GM23338 (cell line): ENCODE measurements around the gene CYTH3.
"Not testable (repeated sequence)": the region's sequence is repeated elsewhere in the genome, so short reads cannot be mapped to it uniquely, and the experiment has no call there.

ENCODE experiments used
- CREB1 ChIP-seq: fragments of 250-450 bp; sonication (Bioruptor Pico); IDR thresholded peaks from 2 replicates; pipeline ENCODE4 v1.5.0; 2020; ENCODE audit warnings: low read depth, mild to moderate bottlenecking, moderate library complexity
- EZH2 ChIP-seq: fragments of 200-600 bp; sonication (generic); IDR thresholded peaks from one replicate; pipeline ENCODE4 v1.8.0; 2017; ENCODE audit warnings: antibody characterized with exemption, mild to moderate bottlenecking, low read depth; ENCODE audit not compliant: unreplicated experiment
- EZH2phosphoT487 ChIP-seq: fragments of 200-600 bp; sonication (generic); IDR thresholded peaks from one replicate; pipeline ENCODE4 v1.8.1; 2018; ENCODE audit warnings: antibody characterized with exemption; ENCODE audit not compliant: unreplicated experiment
- POLR2AphosphoS5 ChIP-seq: IDR thresholded peaks from 2 replicates; pipeline ENCODE4 v1.6.1; 2016; ENCODE audit warnings: antibody characterized with exemption, low read depth
- STAT1 ChIP-seq: IDR thresholded peaks from one replicate; pipeline ENCODE4 v1.6.1; 2016; ENCODE audit warnings: antibody characterized with exemption; ENCODE audit not compliant: unreplicated experiment
- ZNF114 ChIP-seq: fragments of 250-450 bp; sonication (Bioruptor Pico); IDR thresholded peaks from 2 replicates; pipeline ENCODE4 v1.5.0; 2020; ENCODE audit warnings: mild to moderate bottlenecking, moderate library complexity
- TF ChIP-seq, protein P1 (sequence below), 2 experiments: fragments of 200-600 bp in 1 of 2; sonication (generic) in 1 of 2; conservative IDR thresholded peaks; 2 replicates each; pipeline versions ENCODE4 v1.5.1 to v1.6.1; 2016 to 2017; ENCODE audit warnings: antibody characterized with exemption in 2 of 2, low read depth in 2 of 2, mild to moderate bottlenecking in 2 of 2, moderate library complexity in 1 of 2
- TF ChIP-seq, protein P2 (sequence below): IDR thresholded peaks from one replicate; pipeline ENCODE4 v1.6.1; 2018; ENCODE audit warnings: antibody characterized with exemption; ENCODE audit not compliant: unreplicated experiment
- TF ChIP-seq, protein P3 (sequence below): IDR thresholded peaks from 2 replicates; pipeline ENCODE4 v1.6.1; 2016; ENCODE audit warnings: antibody characterized with exemption

DNA sequence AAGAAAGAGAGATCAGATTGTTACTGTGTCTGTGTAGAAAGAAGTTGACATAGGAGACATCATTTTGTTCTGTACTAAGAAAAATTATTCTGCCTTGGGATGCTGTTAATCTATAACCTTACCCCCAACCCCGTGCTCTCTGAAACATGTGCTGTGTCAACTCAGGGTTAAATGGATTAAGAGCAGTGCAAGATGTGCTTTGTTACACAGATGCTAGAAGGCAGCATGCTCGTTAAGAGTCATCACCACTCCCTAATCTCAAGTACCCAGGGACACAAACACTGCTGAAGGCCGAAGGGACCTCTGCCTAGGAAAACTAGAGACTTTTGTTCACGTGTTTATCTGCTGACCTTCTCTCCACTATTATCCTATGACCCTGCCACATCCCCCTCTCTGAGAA is 49.0 kb downstream of the CYTH3 start:
- TF ChIP-seq, protein P1, sequence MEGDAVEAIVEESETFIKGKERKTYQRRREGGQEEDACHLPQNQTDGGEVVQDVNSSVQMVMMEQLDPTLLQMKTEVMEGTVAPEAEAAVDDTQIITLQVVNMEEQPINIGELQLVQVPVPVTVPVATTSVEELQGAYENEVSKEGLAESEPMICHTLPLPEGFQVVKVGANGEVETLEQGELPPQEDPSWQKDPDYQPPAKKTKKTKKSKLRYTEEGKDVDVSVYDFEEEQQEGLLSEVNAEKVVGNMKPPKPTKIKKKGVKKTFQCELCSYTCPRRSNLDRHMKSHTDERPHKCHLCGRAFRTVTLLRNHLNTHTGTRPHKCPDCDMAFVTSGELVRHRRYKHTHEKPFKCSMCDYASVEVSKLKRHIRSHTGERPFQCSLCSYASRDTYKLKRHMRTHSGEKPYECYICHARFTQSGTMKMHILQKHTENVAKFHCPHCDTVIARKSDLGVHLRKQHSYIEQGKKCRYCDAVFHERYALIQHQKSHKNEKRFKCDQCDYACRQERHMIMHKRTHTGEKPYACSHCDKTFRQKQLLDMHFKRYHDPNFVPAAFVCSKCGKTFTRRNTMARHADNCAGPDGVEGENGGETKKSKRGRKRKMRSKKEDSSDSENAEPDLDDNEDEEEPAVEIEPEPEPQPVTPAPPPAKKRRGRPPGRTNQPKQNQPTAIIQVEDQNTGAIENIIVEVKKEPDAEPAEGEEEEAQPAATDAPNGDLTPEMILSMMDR (conservative IDR thresholded peaks at IDR 0.05; ENCODE audit: low read depth in 2 of 2), result not testable (repeated sequence)
- not testable (repeated sequence) for TF ChIP-seq ZNF114 (CRISPR knock-in tag); POLR2AphosphoS5; EZH2phosphoT487; CREB1 (CRISPR knock-in tag); STAT1; EZH2
- TF ChIP-seq, protein P2, sequence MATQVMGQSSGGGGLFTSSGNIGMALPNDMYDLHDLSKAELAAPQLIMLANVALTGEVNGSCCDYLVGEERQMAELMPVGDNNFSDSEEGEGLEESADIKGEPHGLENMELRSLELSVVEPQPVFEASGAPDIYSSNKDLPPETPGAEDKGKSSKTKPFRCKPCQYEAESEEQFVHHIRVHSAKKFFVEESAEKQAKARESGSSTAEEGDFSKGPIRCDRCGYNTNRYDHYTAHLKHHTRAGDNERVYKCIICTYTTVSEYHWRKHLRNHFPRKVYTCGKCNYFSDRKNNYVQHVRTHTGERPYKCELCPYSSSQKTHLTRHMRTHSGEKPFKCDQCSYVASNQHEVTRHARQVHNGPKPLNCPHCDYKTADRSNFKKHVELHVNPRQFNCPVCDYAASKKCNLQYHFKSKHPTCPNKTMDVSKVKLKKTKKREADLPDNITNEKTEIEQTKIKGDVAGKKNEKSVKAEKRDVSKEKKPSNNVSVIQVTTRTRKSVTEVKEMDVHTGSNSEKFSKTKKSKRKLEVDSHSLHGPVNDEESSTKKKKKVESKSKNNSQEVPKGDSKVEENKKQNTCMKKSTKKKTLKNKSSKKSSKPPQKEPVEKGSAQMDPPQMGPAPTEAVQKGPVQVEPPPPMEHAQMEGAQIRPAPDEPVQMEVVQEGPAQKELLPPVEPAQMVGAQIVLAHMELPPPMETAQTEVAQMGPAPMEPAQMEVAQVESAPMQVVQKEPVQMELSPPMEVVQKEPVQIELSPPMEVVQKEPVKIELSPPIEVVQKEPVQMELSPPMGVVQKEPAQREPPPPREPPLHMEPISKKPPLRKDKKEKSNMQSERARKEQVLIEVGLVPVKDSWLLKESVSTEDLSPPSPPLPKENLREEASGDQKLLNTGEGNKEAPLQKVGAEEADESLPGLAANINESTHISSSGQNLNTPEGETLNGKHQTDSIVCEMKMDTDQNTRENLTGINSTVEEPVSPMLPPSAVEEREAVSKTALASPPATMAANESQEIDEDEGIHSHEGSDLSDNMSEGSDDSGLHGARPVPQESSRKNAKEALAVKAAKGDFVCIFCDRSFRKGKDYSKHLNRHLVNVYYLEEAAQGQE, result not testable (repeated sequence)
- TF ChIP-seq, protein P3, sequence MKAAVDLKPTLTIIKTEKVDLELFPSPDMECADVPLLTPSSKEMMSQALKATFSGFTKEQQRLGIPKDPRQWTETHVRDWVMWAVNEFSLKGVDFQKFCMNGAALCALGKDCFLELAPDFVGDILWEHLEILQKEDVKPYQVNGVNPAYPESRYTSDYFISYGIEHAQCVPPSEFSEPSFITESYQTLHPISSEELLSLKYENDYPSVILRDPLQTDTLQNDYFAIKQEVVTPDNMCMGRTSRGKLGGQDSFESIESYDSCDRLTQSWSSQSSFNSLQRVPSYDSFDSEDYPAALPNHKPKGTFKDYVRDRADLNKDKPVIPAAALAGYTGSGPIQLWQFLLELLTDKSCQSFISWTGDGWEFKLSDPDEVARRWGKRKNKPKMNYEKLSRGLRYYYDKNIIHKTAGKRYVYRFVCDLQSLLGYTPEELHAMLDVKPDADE, result not testable (repeated sequence)
